HEK293 (cell line): ENCODE data around the gene CIITA.

Experiments used
- CTCF ChIA-PET: fragments of 350-600 bp; formaldehyde crosslinking; extraction: SDS; loops from one replicate; lab custom pipeline; 2021; ENCODE audit warnings: antibody characterized with exemption; lab: Yijun Ruan, JAX
- POLR2A ChIA-PET: fragments of 300-600 bp; formaldehyde crosslinking; extraction: SDS; loops from one replicate; lab custom pipeline; 2020; ENCODE audit warnings: antibody characterized with exemption, inconsistent platforms; lab: Yijun Ruan, JAX
- H3K27ac ChIP-seq: fragments of 200-500 bp; sonication (Bioruptor generic); 2 replicates; pipeline ENCODE4 v1.5.1; 2014; ENCODE audit warnings: low read depth, low read length, control low read depth, inconsistent platforms; ENCODE audit errors: extremely low read depth
- H3K36me3 ChIP-seq, 2 experiments: fragments of 200-500 bp in 1 of 2; sonication (Bioruptor generic) in 1 of 2; 1 replicate in 1 of 2; 2 replicates in 1 of 2; pipeline ENCODE4 v1.5.1; 2014 to 2017; ENCODE audit warnings: inconsistent platforms in 2 of 2, low read length in 2 of 2; ENCODE audit not compliant: control insufficient read depth in 2 of 2, insufficient read depth in 1 of 2
- H3K4me1 ChIP-seq: fragments of 200-500 bp; sonication (Bioruptor generic); 2 replicates; pipeline ENCODE4 v1.5.1; 2014; ENCODE audit warnings: mild to moderate bottlenecking, low read length, inconsistent platforms; ENCODE audit not compliant: control insufficient read depth, insufficient read depth
- H3K4me3 ChIP-seq: 2 replicates; pipeline ENCODE4 v1.5.1; 2011; ENCODE audit warnings: low read depth, mild to moderate bottlenecking, control low read depth, low read length, moderate library complexity
- H3K9me3 ChIP-seq: fragments of 200-500 bp; sonication (Bioruptor generic); 2 replicates; pipeline ENCODE4 v1.5.1; 2014; ENCODE audit warnings: low read depth, low read length, inconsistent platforms; ENCODE audit not compliant: control insufficient read depth, insufficient read depth
- HOXD13 ChIP-seq: sonication (generic); formaldehyde crosslinking; IDR thresholded peaks from 2 replicates; pipeline ENCODE4 v1.8.0; 2022; ENCODE audit warnings: missing genetic modification reagents, borderline replicate concordance
- INSM2 ChIP-seq: fragments of 450-650 bp; formaldehyde crosslinking; IDR thresholded peaks from 2 replicates; pipeline ENCODE4 v1.5.1; 2016; ENCODE audit warnings: missing biosample characterization, missing genetic modification characterization
- SP7 ChIP-seq: fragments of 450-650 bp; formaldehyde crosslinking; IDR thresholded peaks from 2 replicates; pipeline ENCODE4 v1.5.1; 2016; ENCODE audit warnings: missing biosample characterization, missing genetic modification characterization
- TCF7L2 ChIP-seq: IDR thresholded peaks from 2 replicates; pipeline ENCODE4 v1.6.1; 2011; ENCODE audit warnings: low read depth, mild to moderate bottlenecking, inconsistent platforms, low read length, moderate library complexity, borderline replicate concordance
- WT1 ChIP-seq: fragments of 450-650 bp; formaldehyde crosslinking; IDR thresholded peaks from 2 replicates; pipeline ENCODE4 v1.5.1; 2016; ENCODE audit warnings: missing biosample characterization, missing genetic modification characterization
- YY1 ChIP-seq: fragments of 450-650 bp; formaldehyde crosslinking; IDR thresholded peaks from 2 replicates; pipeline ENCODE4 v1.5.1; 2018; ENCODE audit warnings: missing biosample characterization, missing genetic modification characterization
- YY2 ChIP-seq: fragments of 450-650 bp; formaldehyde crosslinking; IDR thresholded peaks from 2 replicates; pipeline ENCODE4 v1.5.1; 2016; ENCODE audit warnings: missing biosample characterization, missing genetic modification characterization
- ZBTB21 ChIP-seq: fragments of 450-650 bp; formaldehyde crosslinking; IDR thresholded peaks from 2 replicates; pipeline ENCODE4 v1.5.1; 2017; ENCODE audit warnings: missing biosample characterization, missing genetic modification characterization
- ZBTB26 ChIP-seq: fragments of 450-650 bp; formaldehyde crosslinking; optimal IDR thresholded peaks from 2 replicates; pipeline ENCODE3; 2016; ENCODE audit warnings: missing biosample characterization, mild to moderate bottlenecking, missing genetic modification characterization
- ZNF214 ChIP-seq: fragments of 450-650 bp; formaldehyde crosslinking; IDR thresholded peaks from 2 replicates; pipeline ENCODE4 v1.5.1; 2017; ENCODE audit warnings: missing biosample characterization, mild to moderate bottlenecking, missing genetic modification characterization, borderline replicate concordance
- ZNF239 ChIP-seq: fragments of 450-650 bp; formaldehyde crosslinking; IDR thresholded peaks from 2 replicates; pipeline ENCODE4 v1.5.1; 2016; ENCODE audit warnings: missing biosample characterization, missing genetic modification characterization
- ZNF26 ChIP-seq: fragments of 450-650 bp; formaldehyde crosslinking; IDR thresholded peaks from 2 replicates; pipeline ENCODE4 v1.5.1; 2016; ENCODE audit warnings: missing biosample characterization, missing genetic modification characterization
- ZNF37A ChIP-seq: fragments of 450-650 bp; IDR thresholded peaks from 2 replicates; pipeline ENCODE4 v1.5.1; 2018; ENCODE audit warnings: missing biosample characterization, missing genetic modification characterization
- ZNF426 ChIP-seq: fragments of 450-650 bp; formaldehyde crosslinking; IDR thresholded peaks from 2 replicates; pipeline ENCODE4 v1.5.1; 2017; ENCODE audit warnings: missing biosample characterization, missing genetic modification characterization, mild to moderate bottlenecking, inconsistent platforms, moderate library complexity
- ZNF48 ChIP-seq: fragments of 450-650 bp; formaldehyde crosslinking; IDR thresholded peaks from 2 replicates; pipeline ENCODE4 v1.5.1; 2016; ENCODE audit warnings: missing biosample characterization, missing genetic modification characterization
- ZNF513 ChIP-seq: fragments of 450-650 bp; IDR thresholded peaks from 2 replicates; pipeline ENCODE4 v1.5.1; 2018; ENCODE audit warnings: missing biosample characterization, missing genetic modification characterization
- ZNF555 ChIP-seq: fragments of 450-650 bp; formaldehyde crosslinking; conservative IDR thresholded peaks from 2 replicates; pipeline ENCODE4 v1.5.1; 2017; ENCODE audit warnings: missing biosample characterization, mild to moderate bottlenecking, missing genetic modification characterization, inconsistent platforms
- ZNF623 ChIP-seq: fragments of 450-650 bp; formaldehyde crosslinking; IDR thresholded peaks from 2 replicates; pipeline ENCODE4 v1.5.1; 2016; ENCODE audit warnings: missing biosample characterization, missing genetic modification characterization
- ZNF701 ChIP-seq: fragments of 450-650 bp; formaldehyde crosslinking; IDR thresholded peaks from 2 replicates; pipeline ENCODE4 v1.5.1; 2016; ENCODE audit warnings: missing biosample characterization, missing genetic modification characterization
- TF ChIP-seq, protein P1 (sequence below): fragments of 450-650 bp; formaldehyde crosslinking; IDR thresholded peaks from 2 replicates; pipeline ENCODE4 v1.5.1; 2016; ENCODE audit warnings: missing biosample characterization, missing genetic modification characterization

CIITA gene

DNA sequence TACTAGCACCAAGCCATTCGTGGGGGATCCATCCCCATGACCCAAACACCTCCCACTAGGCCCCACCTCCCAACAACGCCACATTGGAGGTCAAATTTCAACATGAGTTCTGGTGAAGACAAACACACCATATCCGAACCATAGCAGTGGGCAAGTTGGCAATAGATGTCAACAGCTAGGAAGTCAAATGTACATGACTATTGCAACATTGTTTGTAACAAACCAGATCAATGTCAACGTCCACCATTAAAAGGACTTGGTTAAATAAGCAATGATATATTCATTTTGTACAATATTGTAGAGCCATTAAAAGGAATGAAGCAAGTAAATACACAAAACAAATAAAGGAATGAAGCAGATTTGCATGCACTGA, 26.5 kb upstream of the CIITA start:
- Histone ChIP-seq H3K36me3 (no peaks in the 10 kb centered on the region), H3K4me3 (no peak overlapping the region), H3K4me1 (no peaks in the 10 kb centered on the region), H3K9me3 (no peaks in the 10 kb centered on the region), H3K27ac (no peak overlapping the region)
- TF ChIP-seq ZNF426 (tag by site-specific recombination) (no peak), ZBTB26 (no peak), ZNF214 (tag by site-specific recombination) (no peak), ZNF239 (tag by site-specific recombination) (no peak), YY2 (no peak), SP7 (tag by site-specific recombination) (no peak), ZBTB21 (no peak), HOXD13 (CRISPR knock-in tag) (no peak), TCF7L2 (no peak), ZNF37A (tag by site-specific recombination) (no peak), ZNF513 (tag by site-specific recombination) (no peak), YY1 (tag by site-specific recombination) (no peak)
- TF ChIP-seq, protein P1, sequence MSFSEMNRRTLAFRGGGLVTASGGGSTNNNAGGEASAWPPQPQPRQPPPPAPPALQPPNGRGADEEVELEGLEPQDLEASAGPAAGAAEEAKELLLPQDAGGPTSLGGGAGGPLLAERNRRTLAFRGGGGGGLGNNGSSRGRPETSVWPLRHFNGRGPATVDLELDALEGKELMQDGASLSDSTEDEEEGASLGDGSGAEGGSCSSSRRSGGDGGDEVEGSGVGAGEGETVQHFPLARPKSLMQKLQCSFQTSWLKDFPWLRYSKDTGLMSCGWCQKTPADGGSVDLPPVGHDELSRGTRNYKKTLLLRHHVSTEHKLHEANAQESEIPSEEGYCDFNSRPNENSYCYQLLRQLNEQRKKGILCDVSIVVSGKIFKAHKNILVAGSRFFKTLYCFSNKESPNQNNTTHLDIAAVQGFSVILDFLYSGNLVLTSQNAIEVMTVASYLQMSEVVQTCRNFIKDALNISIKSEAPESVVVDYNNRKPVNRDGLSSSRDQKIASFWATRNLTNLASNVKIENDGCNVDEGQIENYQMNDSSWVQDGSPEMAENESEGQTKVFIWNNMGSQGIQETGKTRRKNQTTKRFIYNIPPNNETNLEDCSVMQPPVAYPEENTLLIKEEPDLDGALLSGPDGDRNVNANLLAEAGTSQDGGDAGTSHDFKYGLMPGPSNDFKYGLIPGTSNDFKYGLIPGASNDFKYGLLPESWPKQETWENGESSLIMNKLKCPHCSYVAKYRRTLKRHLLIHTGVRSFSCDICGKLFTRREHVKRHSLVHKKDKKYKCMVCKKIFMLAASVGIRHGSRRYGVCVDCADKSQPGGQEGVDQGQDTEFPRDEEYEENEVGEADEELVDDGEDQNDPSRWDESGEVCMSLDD (tag by site-specific recombination): no peak
- ChIA-PET CTCF (no interaction called here), POLR2A (no interaction called here)

DNA sequence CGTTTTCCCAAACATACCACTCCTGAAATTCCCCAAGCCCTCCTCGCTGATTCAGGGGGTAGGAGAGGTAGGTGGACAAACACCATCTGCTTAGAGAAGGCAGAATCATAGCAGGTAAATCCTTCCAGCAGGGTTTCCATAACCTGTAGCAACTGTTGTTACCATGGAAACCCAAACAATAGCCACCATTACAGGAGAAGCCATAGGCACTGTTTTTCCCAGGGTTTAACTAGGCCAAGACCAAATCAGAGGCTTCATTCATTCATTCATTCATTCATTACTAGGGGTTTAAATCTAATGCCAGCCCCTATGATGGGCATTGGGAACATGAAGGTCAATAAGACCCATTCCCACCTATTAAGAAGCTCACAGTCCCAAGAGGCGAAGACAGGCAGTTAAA, 25.5 kb upstream of the CIITA start:
- Histone ChIP-seq H3K4me1 (no peaks in the 10 kb centered on the region), H3K4me3 (no peak overlapping the region), H3K36me3 (no peaks in the 10 kb centered on the region), H3K27ac (no peak overlapping the region), H3K9me3 (no peaks in the 10 kb centered on the region)
- POLR2A ChIA-PET: no interaction called here
- CTCF ChIA-PET: no interaction called here
- TF ChIP-seq INSM2 (tag by site-specific recombination) (no peak), ZNF623 (tag by site-specific recombination) (no peak), ZNF701 (tag by site-specific recombination) (no peak), WT1 (no peak), ZNF26 (tag by site-specific recombination) (no peak), ZNF48 (no peak), ZNF555 (tag by site-specific recombination) (no peak)
